ENCODE data around the gene SULT2B1. TPM values are rescaled to one million over a fixed set of nuclear protein-coding genes. Genes with fewer than 3 reads are reported as not detected.

Gene SULT2B1
- total and polyA plus RNA-seq, 2 experiments from 2014 or later = 0.79 TPM; not detected in 1

DNA sequence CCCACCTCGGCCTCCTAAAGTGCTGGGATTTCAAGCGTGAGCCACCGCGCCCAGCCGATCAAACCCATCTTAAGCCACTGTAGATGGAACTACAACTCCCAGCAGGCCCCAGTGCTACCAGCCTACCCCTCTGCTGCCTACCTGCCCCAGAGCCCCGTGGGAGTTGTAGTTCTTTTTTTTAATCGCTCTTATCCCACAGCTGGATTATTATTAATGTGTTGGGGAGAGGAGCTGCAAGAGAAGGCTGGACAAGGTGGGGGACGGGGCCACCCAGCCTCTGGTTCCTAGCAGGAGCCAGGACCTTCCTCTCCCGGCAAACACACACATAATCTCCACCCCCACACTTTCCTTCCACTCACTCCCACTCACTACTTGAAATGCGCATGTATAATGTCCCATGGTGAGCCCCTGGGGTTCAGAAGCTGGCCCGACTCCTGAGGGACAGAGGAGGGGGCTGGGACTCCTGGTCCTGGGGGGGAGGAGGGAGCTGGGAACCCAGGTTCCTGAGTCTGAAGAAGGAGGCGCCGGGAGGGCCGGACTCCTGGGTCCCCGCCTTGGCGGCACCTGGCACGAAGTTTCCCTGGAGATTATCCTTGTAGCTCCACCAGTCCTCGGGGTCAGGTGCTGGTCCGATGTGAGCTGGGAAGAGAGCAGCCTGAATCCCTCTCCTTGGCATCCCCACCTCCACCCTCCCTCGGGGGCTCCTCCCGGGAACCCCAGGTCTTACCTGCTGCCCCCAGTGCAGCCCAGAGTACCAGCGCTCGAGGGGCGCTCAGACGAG is 93.1 kb downstream of the SULT2B1 start:
- Histone ChIP-seq H3K4me3 (peak overlapping the region; percentile 57), H3K27ac (peak overlapping the region; percentile 91), H2AFZ (peak overlapping the region; percentile 97), H3K4me2 (peak overlapping the region; percentile 99), H3K36me3 (replicated peaks; ENCODE audit: insufficient read depth, low read depth) (no peaks in the 10 kb centered on the region), H3K4me1 (ENCODE audit: insufficient read depth) (peaks cover 11% of the 10 kb centered on the region), H3K27me3 (no peaks in the 10 kb centered on the region), H3K9me3 (ENCODE audit: low read depth) (no peaks in the 10 kb centered on the region), H4K20me1 (ENCODE audit: insufficient read depth, poor library complexity, severe bottlenecking) (no peaks in the 10 kb centered on the region), H3K79me2 (no peaks in the 10 kb centered on the region), H3K9me2 (replicated peaks; ENCODE audit: insufficient read depth) (no peaks in the 10 kb centered on the region)
- 3% methylated on average over 20 of the region's 25 CpGs for WGBS (ENCODE audit: low lambda C conversion rate, missing lambda C conversion rate)
- TF ChIP-seq EZH2 (IDR thresholded peaks at IDR 0.05; ENCODE audit: borderline replicate concordance) = no peak
- TF ChIP-seq EZH2phosphoT487 (IDR thresholded peaks at IDR 0.05; ENCODE audit: low read depth, severe bottlenecking, unreplicated experiment) = no peak
- DNase-seq (ENCODE audit: low spot score) = peak; percentile 85

- H3K4me2 ChIP-seq = peak overlapping the region; percentile 99
- peak overlapping the region; percentile 57 for H3K4me3 ChIP-seq
- TF ChIP-seq EZH2phosphoT487 (IDR thresholded peaks at IDR 0.05; ENCODE audit: low read depth, severe bottlenecking, unreplicated experiment) (no peak), EZH2 (IDR thresholded peaks at IDR 0.05; ENCODE audit: borderline replicate concordance) (no peak)
- TF ChIP-seq, protein P1, sequence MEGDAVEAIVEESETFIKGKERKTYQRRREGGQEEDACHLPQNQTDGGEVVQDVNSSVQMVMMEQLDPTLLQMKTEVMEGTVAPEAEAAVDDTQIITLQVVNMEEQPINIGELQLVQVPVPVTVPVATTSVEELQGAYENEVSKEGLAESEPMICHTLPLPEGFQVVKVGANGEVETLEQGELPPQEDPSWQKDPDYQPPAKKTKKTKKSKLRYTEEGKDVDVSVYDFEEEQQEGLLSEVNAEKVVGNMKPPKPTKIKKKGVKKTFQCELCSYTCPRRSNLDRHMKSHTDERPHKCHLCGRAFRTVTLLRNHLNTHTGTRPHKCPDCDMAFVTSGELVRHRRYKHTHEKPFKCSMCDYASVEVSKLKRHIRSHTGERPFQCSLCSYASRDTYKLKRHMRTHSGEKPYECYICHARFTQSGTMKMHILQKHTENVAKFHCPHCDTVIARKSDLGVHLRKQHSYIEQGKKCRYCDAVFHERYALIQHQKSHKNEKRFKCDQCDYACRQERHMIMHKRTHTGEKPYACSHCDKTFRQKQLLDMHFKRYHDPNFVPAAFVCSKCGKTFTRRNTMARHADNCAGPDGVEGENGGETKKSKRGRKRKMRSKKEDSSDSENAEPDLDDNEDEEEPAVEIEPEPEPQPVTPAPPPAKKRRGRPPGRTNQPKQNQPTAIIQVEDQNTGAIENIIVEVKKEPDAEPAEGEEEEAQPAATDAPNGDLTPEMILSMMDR (IDR thresholded peaks at IDR 0.05; ENCODE audit: poor library complexity) = no peak
- no peaks in the 10 kb centered on the region for H4K20me1 ChIP-seq (ENCODE audit: insufficient read depth, poor library complexity, severe bottlenecking)
- no peaks in the 10 kb centered on the region for H3K36me3 ChIP-seq (replicated peaks; ENCODE audit: insufficient read depth, low read depth)
- peaks cover 11% of the 10 kb centered on the region for H3K4me1 ChIP-seq (ENCODE audit: insufficient read depth)
- H3K27ac ChIP-seq = peak overlapping the region; percentile 91
- no peaks in the 10 kb centered on the region for H3K9me3 ChIP-seq (ENCODE audit: low read depth)
- no peaks in the 10 kb centered on the region for H3K79me2 ChIP-seq
- no peaks in the 10 kb centered on the region for H3K9me2 ChIP-seq (replicated peaks; ENCODE audit: insufficient read depth)
- WGBS (ENCODE audit: low lambda C conversion rate, missing lambda C conversion rate) = 0% methylated on average over 3 of the region's 6 CpGs
- H3K27me3 ChIP-seq = no peaks in the 10 kb centered on the region
- H2AFZ ChIP-seq = peak overlapping the region; percentile 97
- no peak for DNase-seq (ENCODE audit: low spot score)
These were observed 93.6 kb downstream of the SULT2B1 start for GRCh38 chr19:48645620-48646000.

DNA sequence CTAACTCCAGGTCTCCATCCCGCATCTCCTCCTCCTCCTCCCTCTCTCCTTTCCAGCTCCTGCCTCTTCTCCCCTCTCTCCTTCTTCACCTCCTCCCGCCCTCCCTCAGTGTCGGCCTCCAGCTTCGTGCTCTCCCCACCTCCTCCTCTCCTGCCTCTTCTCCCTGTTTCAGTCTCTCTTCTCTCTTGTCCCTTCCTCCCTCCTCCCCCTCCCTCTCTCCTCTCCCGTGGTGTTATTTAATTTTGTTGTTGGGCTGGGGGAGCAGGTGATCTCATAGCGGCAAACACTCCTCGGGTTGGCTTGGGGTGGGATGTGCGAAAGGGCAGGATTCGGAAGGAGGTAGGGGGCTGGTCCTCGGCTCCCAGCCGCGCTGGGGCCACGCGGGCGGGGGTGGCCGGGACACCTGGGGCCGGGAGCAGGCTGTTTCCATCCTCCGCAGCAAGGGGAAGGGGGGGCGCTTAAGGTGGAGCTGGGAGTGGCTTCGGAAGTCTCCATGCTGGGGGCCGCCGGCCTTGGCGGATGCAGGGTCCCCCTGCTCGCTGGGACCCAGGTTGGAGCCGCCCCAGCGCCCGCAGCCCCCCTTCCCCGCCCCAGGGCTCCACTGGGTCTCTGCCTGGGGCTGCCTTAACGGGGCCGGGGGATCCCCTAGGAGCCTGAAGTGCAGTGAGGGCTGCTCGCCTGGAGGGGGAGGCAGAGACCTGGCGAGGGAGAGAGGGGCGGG is 94.2 kb downstream of the SULT2B1 start, which contains the start of gene CA11:
CA11 (minus strand) TSS at position 187 of the 721 bp plus-strand sequence. CDS start 555 bp downstream, outside the sequence.
- H4K20me1 ChIP-seq (ENCODE audit: insufficient read depth, poor library complexity, severe bottlenecking) = no peaks in the 10 kb centered on the region

More for the DNA sequence above, 94.2 kb downstream of the SULT2B1 start, which contains the start of gene CA11:
- WGBS (ENCODE audit: low lambda C conversion rate, missing lambda C conversion rate) = 0% methylated on average over 7 of the region's 33 CpGs
- peak; percentile 94 for DNase-seq (ENCODE audit: low spot score)
- no peaks in the 10 kb centered on the region for H3K9me2 ChIP-seq (replicated peaks; ENCODE audit: insufficient read depth)
- H2AFZ ChIP-seq = peak within 1 kb of the TSS; percentile 97
- peak within 1 kb of the TSS; percentile 57 for H3K4me3 ChIP-seq
- peak within 1 kb of the TSS; percentile 91 for H3K27ac ChIP-seq
- H3K4me1 ChIP-seq (ENCODE audit: insufficient read depth) = peaks cover 11% of the 10 kb centered on the region
- TF ChIP-seq EZH2 (IDR thresholded peaks at IDR 0.05; ENCODE audit: borderline replicate concordance) (no peak), EZH2phosphoT487 (IDR thresholded peaks at IDR 0.05; ENCODE audit: low read depth, severe bottlenecking, unreplicated experiment) (no peak)
- TF ChIP-seq, protein P1 (IDR thresholded peaks at IDR 0.05; ENCODE audit: poor library complexity) = peak; percentile 93
- no peaks in the 10 kb centered on the region for H3K79me2 ChIP-seq
- H3K27me3 ChIP-seq = no peaks in the 10 kb centered on the region
- peak within 1 kb of the TSS; percentile 99 for H3K4me2 ChIP-seq
- H3K9me3 ChIP-seq (ENCODE audit: low read depth) = no peaks in the 10 kb centered on the region
- no peaks in the 10 kb centered on the region for H3K36me3 ChIP-seq (replicated peaks; ENCODE audit: insufficient read depth, low read depth)
